Transverse colon (tissue), 4 donors: ENCODE results near the gene AIMP1. TPM values are rescaled to one million over a fixed set of nuclear protein-coding genes. Genes with fewer than 3 reads are reported as not detected.

ENCODE experiments used
- DNase-seq: peaks from one replicate; pipeline ENCODE4 v3.0.0-alpha.2; 2019
- H3K27ac ChIP-seq, 4 donors: fragments of 200-600 bp; sonication (generic); 2 replicates each; pipeline ENCODE4 v1.5.1; 2016 to 2018; ENCODE audit warnings: inconsistent platforms in 4 of 4
- H3K27me3 ChIP-seq: fragments of 200-600 bp; sonication (generic); 2 replicates; pipeline ENCODE4 v1.5.1; 2017; ENCODE audit warnings: inconsistent platforms
- H3K36me3 ChIP-seq, 4 donors: fragments of 200-600 bp; sonication (generic); 2 replicates each; pipeline ENCODE4 v1.5.1; 2017 to 2019; ENCODE audit warnings: inconsistent platforms in 4 of 4
- H3K4me1 ChIP-seq, 4 donors: fragments of 200-600 bp; sonication (generic); 2 replicates each; pipeline ENCODE4 v1.5.1; 2017 to 2020; ENCODE audit warnings: inconsistent platforms in 4 of 4
- H3K4me3 ChIP-seq, 4 donors: fragments of 200-600 bp; sonication (generic); 1 replicate in 1 of 4; 2 replicates in 3 of 4; pipeline versions ENCODE4 v1.5.1 to v1.6.1; 2017 to 2019; ENCODE audit warnings: inconsistent platforms in 4 of 4
- H3K9me3 ChIP-seq, 2 donors: fragments of 200-600 bp; sonication (generic); 2 replicates each; pipeline ENCODE4 v1.5.1; 2017 to 2019; ENCODE audit warnings: inconsistent platforms in 2 of 2
- EP300 ChIP-seq: sonication (generic); formaldehyde crosslinking; IDR thresholded peaks from one replicate; pipeline ENCODE4 v1.6.1; 2017; ENCODE audit warnings: antibody characterized with exemption, low read depth
- POLR2A ChIP-seq: fragments of 450-650 bp; IDR thresholded peaks from one replicate; pipeline ENCODE4 v1.6.1; 2016; ENCODE audit warnings: antibody characterized with exemption, mild to moderate bottlenecking, moderate library complexity
- POLR2AphosphoS5 ChIP-seq, 3 donors: sonication (generic); formaldehyde crosslinking; IDR thresholded peaks; one replicate each; pipeline ENCODE4 v1.6.1; 2016; ENCODE audit warnings: antibody characterized with exemption in 3 of 3
- WGBS, 2 donors: methylation state at CpG; one replicate each; pipeline ENCODE4 v1.1.5; 2018; ENCODE audit warnings: low coverage in 1 of 2; 5-methylcytosine and 5-hydroxymethylcytosine counted together
- in situ Hi-C, 4 donors: fragments of 200-750 bp; cut with MboI; loops; one replicate each; pipeline versions ENCODE4 v1.15.0 to v1.15.1; 2017; ENCODE audit warnings: low sequenced_read_pairs in 3 of 4, low pct_ligation_motif_present in 1 of 4, low pct_unique_long_range_greater_than_20kb in 1 of 4
- intact Hi-C: fragments of 100-400 bp; cut with DNase I; formaldehyde crosslinking; loops from one replicate; pipeline ENCODE4 v1.15.1; 2023; ENCODE audit warnings: low total_unique reads
- total RNA-seq, 4 donors: library from RNA; depleted of rRNA; stranded (reverse); fragments of >200 nt; gene quantifications; one replicate each; pipeline ENCODE4 v1.1.0, GENCODE V29; 2016
- TF ChIP-seq, protein P1 (sequence below), 5 experiments: fragments of 200-600 bp in 3 of 5; fragments of 450-650 bp in 2 of 5; sonication (generic) in 3 of 5; IDR thresholded peaks; 1 replicate in 2 of 5; 2 replicates in 3 of 5; pipeline ENCODE4 v1.5.1; 2016 to 2017; ENCODE audit warnings: antibody characterized with exemption in 5 of 5, inconsistent platforms in 3 of 5, mild to moderate bottlenecking in 2 of 5, moderate library complexity in 1 of 5

AIMP1 gene
- total RNA-seq, 4 donors from 2014 or later = 4.9 to 24.1 (median 15.1) TPM

DNA sequence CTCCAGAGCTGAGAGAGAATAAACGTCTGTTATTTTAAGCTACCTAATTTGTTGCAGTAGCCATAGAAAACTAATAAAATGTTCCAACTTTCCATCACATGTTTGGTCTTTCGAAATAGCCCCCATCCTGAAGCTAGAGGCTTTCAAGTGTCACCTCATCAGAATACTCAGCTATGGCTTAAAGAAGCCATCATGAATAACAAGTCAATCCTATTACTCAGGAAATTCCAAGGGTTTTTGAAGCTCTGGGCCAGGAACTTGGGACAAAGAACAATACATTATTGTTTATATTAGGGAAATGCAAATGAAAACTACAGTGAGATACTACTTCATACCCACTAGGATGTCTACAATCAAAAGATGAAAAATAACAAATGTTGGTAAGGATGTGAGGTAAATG lies 42.5 kb upstream of the AIMP1 start:
- H3K9me3 ChIP-seq = no peaks in the 10 kb centered on the region
- peaks cover 0 to 8% (median 0%) of the 10 kb centered on the region in 4 donors for H3K36me3 ChIP-seq
- TF ChIP-seq POLR2AphosphoS5 (IDR thresholded peaks at IDR 0.05) (no peak), POLR2A (no peak), EP300 (no peak)
- TF ChIP-seq, protein P1, sequence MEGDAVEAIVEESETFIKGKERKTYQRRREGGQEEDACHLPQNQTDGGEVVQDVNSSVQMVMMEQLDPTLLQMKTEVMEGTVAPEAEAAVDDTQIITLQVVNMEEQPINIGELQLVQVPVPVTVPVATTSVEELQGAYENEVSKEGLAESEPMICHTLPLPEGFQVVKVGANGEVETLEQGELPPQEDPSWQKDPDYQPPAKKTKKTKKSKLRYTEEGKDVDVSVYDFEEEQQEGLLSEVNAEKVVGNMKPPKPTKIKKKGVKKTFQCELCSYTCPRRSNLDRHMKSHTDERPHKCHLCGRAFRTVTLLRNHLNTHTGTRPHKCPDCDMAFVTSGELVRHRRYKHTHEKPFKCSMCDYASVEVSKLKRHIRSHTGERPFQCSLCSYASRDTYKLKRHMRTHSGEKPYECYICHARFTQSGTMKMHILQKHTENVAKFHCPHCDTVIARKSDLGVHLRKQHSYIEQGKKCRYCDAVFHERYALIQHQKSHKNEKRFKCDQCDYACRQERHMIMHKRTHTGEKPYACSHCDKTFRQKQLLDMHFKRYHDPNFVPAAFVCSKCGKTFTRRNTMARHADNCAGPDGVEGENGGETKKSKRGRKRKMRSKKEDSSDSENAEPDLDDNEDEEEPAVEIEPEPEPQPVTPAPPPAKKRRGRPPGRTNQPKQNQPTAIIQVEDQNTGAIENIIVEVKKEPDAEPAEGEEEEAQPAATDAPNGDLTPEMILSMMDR (IDR thresholded peaks at IDR 0.05) = no peak
- H3K4me3 ChIP-seq = no peak overlapping the region
- H3K27ac ChIP-seq = no peak overlapping the region
- intact Hi-C loops (no loop called here), in situ Hi-C loops (no loop called here)
- no peaks in the 10 kb centered on the region for H3K27me3 ChIP-seq
- WGBS, 2 donors = 74 to 83% methylated on average over 2 of the region's 2 CpGs
- no peak for DNase-seq
- H3K4me1 ChIP-seq = no peaks in the 10 kb centered on the region

DNA sequence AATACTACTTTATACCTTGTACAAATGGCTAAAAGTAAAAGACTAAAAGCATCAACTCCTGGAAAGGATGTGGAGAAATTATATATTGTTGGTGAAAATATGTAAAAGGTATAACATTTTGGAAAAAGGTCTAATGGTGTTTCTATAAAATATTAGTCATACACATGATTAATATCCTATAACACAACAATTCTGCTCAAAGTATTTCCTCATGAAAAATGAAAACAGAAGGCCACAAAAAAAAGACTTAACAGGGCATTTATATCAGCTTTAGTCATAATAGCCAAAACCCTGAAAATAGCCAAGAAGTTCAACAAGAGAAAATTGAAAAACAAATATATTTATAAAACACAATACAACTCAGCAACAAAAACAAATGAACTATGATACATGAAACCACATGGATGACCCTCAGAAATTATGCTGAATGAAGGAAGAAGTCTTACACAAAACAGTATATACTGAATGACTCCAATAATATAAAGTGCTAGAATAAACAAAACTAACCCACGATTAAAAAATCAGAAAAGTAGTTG lies 39.1 kb upstream of the AIMP1 start:
- Histone ChIP-seq H3K4me3 (no peak overlapping the region), H3K36me3 (peaks cover 0 to 8% (median 0%) of the 10 kb centered on the region in 4 donors), H3K9me3 (no peaks in the 10 kb centered on the region), H3K27me3 (no peaks in the 10 kb centered on the region), H3K27ac (no peak overlapping the region), H3K4me1 (no peaks in the 10 kb centered on the region)
- 59 to 75% methylated on average over 1 of the region's 1 CpG for WGBS, 2 donors
- DNase-seq = no peak
- intact Hi-C loops (no loop called here), in situ Hi-C loops (no loop called here)
- TF ChIP-seq EP300 (no peak), POLR2AphosphoS5 (IDR thresholded peaks at IDR 0.05) (no peak), POLR2A (no peak)
- TF ChIP-seq, protein P1 (IDR thresholded peaks at IDR 0.05) = no peak

DNA sequence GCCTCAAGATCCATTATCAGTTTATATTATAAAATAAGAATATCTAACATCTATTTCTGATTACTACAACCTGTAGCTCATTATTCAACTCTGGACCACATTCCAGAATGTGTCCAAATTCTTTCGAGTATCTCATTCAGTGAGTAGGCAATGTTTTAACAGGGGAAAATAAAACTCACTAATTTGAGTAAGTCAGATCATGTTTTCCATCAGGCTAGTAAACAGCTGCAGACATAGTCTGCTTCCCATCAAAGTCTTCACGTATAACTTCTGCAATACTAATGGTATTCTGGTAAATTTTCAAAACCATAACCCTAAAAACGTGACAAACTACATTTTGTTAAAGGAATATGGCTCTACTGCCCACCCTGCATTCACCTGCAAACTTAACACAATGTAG lies 32.1 kb upstream of the AIMP1 start:
- intact Hi-C loops (no loop called here), in situ Hi-C loops (no loop called here)
- no peak for TF ChIP-seq POLR2A
- no peak for TF ChIP-seq POLR2AphosphoS5 (IDR thresholded peaks at IDR 0.05)
- TF ChIP-seq, protein P1 (IDR thresholded peaks at IDR 0.05) = no peak
- no peak for TF ChIP-seq EP300
- WGBS, 2 donors = 67 to 77% methylated on average over 3 of the region's 3 CpGs
- Histone ChIP-seq H3K27ac (no peak overlapping the region), H3K9me3 (no peaks in the 10 kb centered on the region), H3K4me1 (peaks cover 0 to 4% (median 0%) of the 10 kb centered on the region in 4 donors), H3K27me3 (no peaks in the 10 kb centered on the region), H3K4me3 (no peak overlapping the region), H3K36me3 (no peaks in the 10 kb centered on the region)
- no peak for DNase-seq

DNA sequence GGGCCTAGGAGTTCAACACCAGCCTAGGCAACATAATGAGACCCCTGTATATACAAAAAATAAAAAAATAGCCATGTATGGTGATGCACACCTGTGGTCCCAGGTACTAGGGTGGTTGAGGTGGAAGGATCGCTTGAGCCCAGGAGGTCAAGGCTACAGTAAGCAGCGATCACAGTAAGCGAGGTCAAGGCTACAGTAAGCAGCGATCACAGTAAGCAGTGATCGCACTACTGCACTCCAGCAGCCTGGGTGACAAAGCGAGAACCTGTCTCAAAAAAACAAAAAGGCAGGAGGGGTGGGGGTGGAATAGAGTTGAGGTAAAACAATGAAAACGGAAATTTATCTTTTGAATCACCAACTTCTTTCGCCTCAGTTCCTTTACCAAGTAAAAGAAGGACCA lies 29.7 kb upstream of the AIMP1 start:
- TF ChIP-seq POLR2A (no peak), EP300 (no peak), POLR2AphosphoS5 (IDR thresholded peaks at IDR 0.05) (no peak)
- TF ChIP-seq, protein P1 (IDR thresholded peaks at IDR 0.05) = no peak
- Histone ChIP-seq H3K4me3 (no peak overlapping the region), H3K36me3 (no peaks in the 10 kb centered on the region), H3K27ac (no peak overlapping the region), H3K4me1 (peaks cover 0 to 4% (median 0%) of the 10 kb centered on the region in 4 donors), H3K27me3 (no peaks in the 10 kb centered on the region), H3K9me3 (no peaks in the 10 kb centered on the region)
- intact Hi-C loops (no loop called here), in situ Hi-C loops (no loop called here)
- 93 to 95% methylated on average over 8 of the region's 8 CpGs for WGBS, 2 donors
- no peak for DNase-seq
